Progenitor cell of endocrine pancreas (in vitro differentiated cells): Measurements from ENCODE around the gene THBS1. TPM values are rescaled to one million over a fixed set of nuclear protein-coding genes. Genes with fewer than 3 reads are reported as not detected.

ENCODE experiments used
- DNase-seq: peaks from one replicate; pipeline ENCODE4 v3.0.0; 2021; ENCODE audit warnings: low spot score; ENCODE audit not compliant: unreplicated experiment
- H3K27ac Mint-ChIP-seq: 2 replicates; pipeline ENCODE4 v1.8.0; 2021; ENCODE audit warnings: mild to moderate bottlenecking, moderate library complexity, mixed read lengths
- H3K27me3 Mint-ChIP-seq: 2 replicates; pipeline ENCODE4 v1.8.0; 2021; ENCODE audit warnings: mixed read lengths
- H3K36me3 Mint-ChIP-seq: 2 replicates; pipeline ENCODE4 v1.8.0; 2022; ENCODE audit warnings: mixed read lengths; ENCODE audit not compliant: insufficient read depth
- H3K4me1 Mint-ChIP-seq: 2 replicates; pipeline ENCODE4 v1.8.0; 2021; ENCODE audit warnings: low read depth, mixed read lengths
- H3K4me3 Mint-ChIP-seq: 2 replicates; pipeline ENCODE4 v1.8.0; 2021; ENCODE audit warnings: low read depth, mild to moderate bottlenecking, moderate library complexity, mixed read lengths
- H3K9me3 Mint-ChIP-seq: 2 replicates; pipeline ENCODE4 v1.8.0; 2021; ENCODE audit warnings: low read depth, mixed read lengths
- CTCF ChIP-seq: fragments of 200-600 bp; sonication (generic); IDR thresholded peaks from one replicate; pipeline ENCODE4 v1.5.0; 2021; ENCODE audit warnings: antibody characterized with exemption, mild to moderate bottlenecking; ENCODE audit not compliant: unreplicated experiment
- total RNA-seq: library from RNA; stranded (reverse); gene quantifications from 2 replicates; pipeline ENCODE4 v1.2.1, GENCODE V29; 2021

The THBS1 gene
- total RNA-seq, 1 donor from 2014 or later, result 22.9 TPM

GRCh38 chr15:39644136-39644535 lies 63.3 kb downstream of the THBS1 start:
- Mint-ChIP-seq H3K36me3 (no peaks in the 10 kb centered on the region), H3K4me1 (peaks cover 13% of the 10 kb centered on the region), H3K27ac (no peak overlapping the region), H3K4me3 (no peak overlapping the region), H3K9me3 (no peaks in the 10 kb centered on the region), H3K27me3 (no peaks in the 10 kb centered on the region)
- no peak for TF ChIP-seq CTCF
- no peak for DNase-seq

- TF ChIP-seq CTCF, result no peak
- Mint-ChIP-seq H3K4me1 (peaks cover 13% of the 10 kb centered on the region), H3K4me3 (no peak overlapping the region), H3K9me3 (no peaks in the 10 kb centered on the region), H3K36me3 (no peaks in the 10 kb centered on the region), H3K27ac (no peak overlapping the region), H3K27me3 (no peaks in the 10 kb centered on the region)
- DNase-seq, result no peak
Observed at GRCh38 chr15:39645138-39645975, 64.5 kb downstream of the THBS1 start.

DNA sequence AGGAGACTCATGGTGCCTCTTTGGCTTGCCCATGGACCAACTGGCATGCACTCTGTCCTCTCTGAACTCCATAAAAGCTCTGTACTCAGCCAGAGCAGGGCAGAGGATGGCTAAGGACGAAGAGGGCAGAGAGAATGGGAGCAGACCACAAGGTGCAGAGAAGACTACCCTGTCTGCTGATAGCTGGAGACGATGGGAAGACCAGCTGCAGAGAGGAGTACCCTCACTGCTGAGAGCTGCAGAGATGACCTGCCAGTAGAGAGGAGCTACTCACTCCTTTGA lies 65.0 kb downstream of the THBS1 start:
- TF ChIP-seq CTCF, result no peak
- Mint-ChIP-seq H3K27me3 (no peaks in the 10 kb centered on the region), H3K4me3 (no peak overlapping the region), H3K9me3 (no peaks in the 10 kb centered on the region), H3K27ac (no peak overlapping the region), H3K4me1 (peaks cover 13% of the 10 kb centered on the region), H3K36me3 (no peaks in the 10 kb centered on the region)
- no peak for DNase-seq

- Mint-ChIP-seq H3K4me1 (peaks cover 13% of the 10 kb centered on the region), H3K36me3 (no peaks in the 10 kb centered on the region), H3K4me3 (no peak overlapping the region), H3K9me3 (no peaks in the 10 kb centered on the region), H3K27me3 (no peaks in the 10 kb centered on the region), H3K27ac (no peak overlapping the region)
- no peak for DNase-seq
- TF ChIP-seq CTCF, result no peak
Observed at GRCh38 chr15:39646425-39646824, 65.5 kb downstream of the THBS1 start.

Other genes starting within 250 kb of the THBS1 start
- gene FSIP1, start 201.8 kb downstream of the THBS1 start, total RNA-seq, result 1.6 and 2.5 TPM in 2 replicates